ENCODE measurements around the gene NTSR2. TPM values are rescaled to one million over a fixed set of nuclear protein-coding genes. Genes with fewer than 3 reads are reported as not detected.

Gene NTSR2
- total RNA-seq, 5 donors from 2014 or later (not counting 1 experiment from before 2014, with no cell fraction given) = not detected

- Mint-ChIP-seq H3K4me3 (no peak overlapping the region), H3K4me1 (no peaks in the 10 kb centered on the region), H3K27ac (no peak overlapping the region), H3K27me3 (peaks cover 15 to 32% of the 10 kb centered on the region in 2 donors), H3K9me3 (peaks cover 0 to 5% (median 0%) of the 10 kb centered on the region in 3 donors), H3K36me3 (peaks cover 3% of the 10 kb centered on the region)
- peaks cover 0 to 40% of the 10 kb centered on the region in 2 experiments for H3K27me3 ChIP-seq (replicated peaks in 1 of 2; ENCODE audit: control insufficient read depth in 2 of 2, extremely low read depth in 1 of 2, insufficient read depth in 2 of 2, low read length in 1 of 2)
- H3K4me1 ChIP-seq (ENCODE audit: control insufficient read depth in 1 of 2, extremely low read depth in 1 of 2, insufficient read depth in 2 of 2, low read length in 2 of 2) = no peaks in the 10 kb centered on the region
- no peak overlapping the region for H3K4me3 ChIP-seq (ENCODE audit: control insufficient read depth in 1 of 2, extremely low read depth in 1 of 2, low read length in 1 of 2)
- CTCF ChIA-PET = no interaction called here
- DNase-seq = no peak
- 85% methylated on average over 9 of the region's 11 CpGs for WGBS (ENCODE audit: insufficient coverage)
- no peak for ATAC-seq (replicated peaks in 1 of 4)
- POLR2A ChIA-PET = no interaction called here
- H3K27ac ChIP-seq (ENCODE audit: low read length) = no peak overlapping the region
- no peaks in the 10 kb centered on the region for H3K36me3 ChIP-seq (ENCODE audit: control insufficient read depth in 2 of 2, extremely low read depth in 1 of 2, insufficient read depth in 1 of 2, low read length in 1 of 2)
- no peaks in the 10 kb centered on the region for H3K9me3 ChIP-seq
These were observed 12.3 kb downstream of the NTSR2 start for GRCh38 chr2:11657646-11658045.

DNA sequence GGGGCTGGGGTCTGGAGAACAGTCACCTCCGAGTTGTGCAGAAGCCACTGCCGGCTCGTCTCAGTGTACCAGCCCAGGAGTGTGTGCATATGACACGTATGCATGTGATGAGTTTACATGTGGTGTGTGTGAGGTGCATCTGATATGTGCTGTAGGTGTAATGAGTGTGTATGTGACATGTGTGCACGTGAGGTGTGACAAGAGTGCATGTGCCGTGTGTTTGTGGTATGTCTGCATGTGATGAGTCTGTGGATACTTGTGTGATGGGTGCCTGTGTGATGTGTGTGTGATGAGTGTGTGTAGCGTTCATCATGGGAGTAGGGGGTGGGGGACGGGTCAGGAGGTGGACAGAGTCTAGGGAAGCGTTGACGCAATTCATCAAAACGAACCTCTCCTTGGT, 12.8 kb downstream of the NTSR2 start:
- ChIA-PET POLR2A (no interaction called here), CTCF (no interaction called here)
- DNase-seq (no peak), ATAC-seq (replicated peaks in 1 of 4) (no peak)
- Mint-ChIP-seq H3K27ac (no peak overlapping the region), H3K9me3 (peaks cover 0 to 3% (median 0%) of the 10 kb centered on the region in 3 donors), H3K4me3 (no peak overlapping the region), H3K27me3 (peaks cover 15 to 30% of the 10 kb centered on the region in 2 donors), H3K36me3 (peaks cover 2% of the 10 kb centered on the region), H3K4me1 (no peaks in the 10 kb centered on the region)
- peaks cover 0 to 40% of the 10 kb centered on the region in 2 experiments for H3K27me3 ChIP-seq (replicated peaks in 1 of 2; ENCODE audit: control insufficient read depth in 2 of 2, extremely low read depth in 1 of 2, insufficient read depth in 2 of 2, low read length in 1 of 2)
- H3K4me3 ChIP-seq (ENCODE audit: control insufficient read depth in 1 of 2, extremely low read depth in 1 of 2, low read length in 1 of 2) = no peak overlapping the region
- no peaks in the 10 kb centered on the region for H3K9me3 ChIP-seq
- H3K36me3 ChIP-seq (ENCODE audit: control insufficient read depth in 2 of 2, extremely low read depth in 1 of 2, insufficient read depth in 1 of 2, low read length in 1 of 2) = no peaks in the 10 kb centered on the region
- H3K27ac ChIP-seq (ENCODE audit: low read length) = no peak overlapping the region
- no peaks in the 10 kb centered on the region for H3K4me1 ChIP-seq (ENCODE audit: control insufficient read depth in 1 of 2, extremely low read depth in 1 of 2, insufficient read depth in 2 of 2, low read length in 2 of 2)
- WGBS (ENCODE audit: insufficient coverage) = 76% methylated on average over 6 of the region's 11 CpGs

DNA sequence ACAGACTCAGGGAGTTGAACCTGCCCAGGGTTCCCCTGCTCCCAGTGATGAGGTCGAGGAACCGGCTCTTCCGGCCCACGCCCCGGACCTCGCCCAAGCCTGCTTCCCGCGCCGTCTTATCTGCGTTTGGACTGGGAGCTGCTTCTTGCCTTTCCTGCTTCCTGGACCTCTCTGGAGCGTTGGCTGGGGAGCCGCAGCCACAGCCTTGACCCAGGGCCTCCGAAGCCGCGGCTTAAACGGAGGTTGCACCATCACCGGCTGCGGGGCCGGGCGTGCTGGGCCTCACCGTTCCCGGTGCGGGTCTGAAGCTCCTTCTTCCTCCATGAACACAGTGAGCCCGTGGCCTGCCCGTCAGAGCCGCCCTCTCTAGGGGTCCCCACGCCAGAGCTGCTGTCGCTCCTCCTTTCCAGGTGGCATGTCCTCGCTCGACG, 13.3 kb downstream of the NTSR2 start:
- 85% methylated on average over 31 of the region's 31 CpGs for WGBS (ENCODE audit: insufficient coverage)
- H3K9me3 Mint-ChIP-seq = no peaks in the 10 kb centered on the region
- no peaks in the 10 kb centered on the region for H3K36me3 Mint-ChIP-seq
- H3K27me3 ChIP-seq (replicated peaks in 1 of 2; ENCODE audit: control insufficient read depth in 2 of 2, extremely low read depth in 1 of 2, insufficient read depth in 2 of 2, low read length in 1 of 2) = peaks cover 0 to 35% of the 10 kb centered on the region in 2 experiments
- CTCF ChIA-PET = no interaction called here
- no peak overlapping the region for H3K4me3 ChIP-seq (ENCODE audit: control insufficient read depth in 1 of 2, extremely low read depth in 1 of 2, low read length in 1 of 2)
- peaks cover 15 to 25% of the 10 kb centered on the region in 2 donors for H3K27me3 Mint-ChIP-seq
- H3K4me3 Mint-ChIP-seq = no peak overlapping the region
- H3K4me1 ChIP-seq (ENCODE audit: control insufficient read depth in 1 of 2, extremely low read depth in 1 of 2, insufficient read depth in 2 of 2, low read length in 2 of 2) = no peaks in the 10 kb centered on the region
- H3K36me3 ChIP-seq (ENCODE audit: control insufficient read depth in 2 of 2, extremely low read depth in 1 of 2, insufficient read depth in 1 of 2, low read length in 1 of 2) = no peaks in the 10 kb centered on the region
- H3K27ac ChIP-seq (ENCODE audit: low read length) = no peak overlapping the region
- no peaks in the 10 kb centered on the region for H3K4me1 Mint-ChIP-seq
- H3K27ac Mint-ChIP-seq = no peak overlapping the region
- H3K9me3 ChIP-seq = no peaks in the 10 kb centered on the region
- ATAC-seq (replicated peaks in 1 of 4) = no peak
- DNase-seq = no peak
- POLR2A ChIA-PET = no interaction called here

- H3K4me1 Mint-ChIP-seq = no peaks in the 10 kb centered on the region
- no peak overlapping the region for H3K27ac ChIP-seq (ENCODE audit: low read length)
- H3K4me3 ChIP-seq (ENCODE audit: control insufficient read depth in 1 of 2, extremely low read depth in 1 of 2, low read length in 1 of 2) = no peak overlapping the region
- no peaks in the 10 kb centered on the region for H3K36me3 Mint-ChIP-seq
- ChIA-PET POLR2A (no interaction called here), CTCF (no interaction called here)
- H3K27me3 Mint-ChIP-seq = peaks cover 14 to 22% of the 10 kb centered on the region in 2 donors
- no peaks in the 10 kb centered on the region for H3K4me1 ChIP-seq (ENCODE audit: control insufficient read depth in 1 of 2, extremely low read depth in 1 of 2, insufficient read depth in 2 of 2, low read length in 2 of 2)
- H3K27ac Mint-ChIP-seq = no peak overlapping the region
- H3K9me3 ChIP-seq = no peaks in the 10 kb centered on the region
- no peaks in the 10 kb centered on the region for H3K9me3 Mint-ChIP-seq
- no CpG with 5 or more reads among the region's 1 CpG for WGBS (ENCODE audit: insufficient coverage)
- no peak for DNase-seq
- H3K36me3 ChIP-seq (ENCODE audit: control insufficient read depth in 2 of 2, extremely low read depth in 1 of 2, insufficient read depth in 1 of 2, low read length in 1 of 2) = no peaks in the 10 kb centered on the region
- no peak overlapping the region for H3K4me3 Mint-ChIP-seq
- ATAC-seq (replicated peaks in 1 of 4) = no peak
- H3K27me3 ChIP-seq (replicated peaks in 1 of 2; ENCODE audit: control insufficient read depth in 2 of 2, extremely low read depth in 1 of 2, insufficient read depth in 2 of 2, low read length in 1 of 2) = peaks cover 0 to 32% of the 10 kb centered on the region in 2 experiments
These were observed 13.7 kb downstream of the NTSR2 start for GRCh38 chr2:11656252-11656651.

DNA sequence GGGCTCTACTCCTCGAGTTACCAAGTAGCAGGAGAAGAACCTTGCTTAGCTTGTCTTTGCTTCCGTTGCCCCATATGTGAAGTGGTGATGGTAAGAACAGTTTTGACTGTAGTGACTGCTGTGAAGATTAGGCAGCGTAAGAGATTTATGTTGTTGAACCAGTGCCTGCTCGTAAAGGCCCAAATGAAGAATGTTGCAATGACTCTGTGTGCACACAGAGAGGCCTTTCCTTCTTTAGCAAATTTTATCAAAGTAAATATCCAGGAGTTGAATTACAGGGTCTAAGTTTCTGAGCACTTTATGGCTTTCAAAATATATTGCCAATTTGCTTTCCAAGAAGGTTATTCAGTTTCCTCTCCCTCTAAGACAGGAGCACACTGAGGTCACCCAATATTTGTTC, 14.5 kb downstream of the NTSR2 start:
- Mint-ChIP-seq H3K9me3 (no peaks in the 10 kb centered on the region), H3K4me1 (no peaks in the 10 kb centered on the region), H3K27me3 (peaks cover 10 to 20% of the 10 kb centered on the region in 2 donors), H3K4me3 (no peak overlapping the region), H3K27ac (no peak overlapping the region), H3K36me3 (no peaks in the 10 kb centered on the region)
- H3K4me1 ChIP-seq (ENCODE audit: control insufficient read depth in 1 of 2, extremely low read depth in 1 of 2, insufficient read depth in 2 of 2, low read length in 2 of 2) = no peaks in the 10 kb centered on the region
- H3K27me3 ChIP-seq (replicated peaks in 1 of 2; ENCODE audit: control insufficient read depth in 2 of 2, extremely low read depth in 1 of 2, insufficient read depth in 2 of 2, low read length in 1 of 2) = peaks cover 0 to 32% of the 10 kb centered on the region in 2 experiments
- no peaks in the 10 kb centered on the region for H3K9me3 ChIP-seq
- no peak for DNase-seq
- H3K36me3 ChIP-seq (ENCODE audit: control insufficient read depth in 2 of 2, extremely low read depth in 1 of 2, insufficient read depth in 1 of 2, low read length in 1 of 2) = no peaks in the 10 kb centered on the region
- 100% methylated on average over 2 of the region's 4 CpGs for WGBS (ENCODE audit: insufficient coverage)
- no peak overlapping the region for H3K4me3 ChIP-seq (ENCODE audit: control insufficient read depth in 1 of 2, extremely low read depth in 1 of 2, low read length in 1 of 2)
- ChIA-PET CTCF (no interaction called here), POLR2A (no interaction called here)
- no peak for ATAC-seq (replicated peaks in 1 of 4)
- H3K27ac ChIP-seq (ENCODE audit: low read length) = no peak overlapping the region

DNA sequence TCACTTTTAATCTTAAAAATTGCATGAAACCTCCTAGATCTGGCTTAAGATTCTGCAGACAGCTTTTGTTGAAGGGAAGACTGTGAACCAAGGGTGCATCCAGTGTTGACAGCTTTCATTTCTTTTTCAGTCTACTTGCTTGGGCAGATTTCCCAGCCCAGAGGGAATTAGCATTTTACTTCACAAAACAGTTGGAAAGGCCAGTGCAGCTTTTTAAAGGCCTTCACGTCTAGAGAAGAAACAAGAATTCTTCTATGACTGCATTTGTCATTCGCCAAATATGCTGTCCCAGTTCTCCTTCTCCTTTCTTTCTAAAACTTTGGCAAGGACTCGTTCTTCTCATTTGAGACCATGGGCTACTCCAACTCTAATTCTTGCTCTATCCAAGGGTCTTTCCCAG, 17.4 kb downstream of the NTSR2 start:
- Histone ChIP-seq H3K9me3 (no peaks in the 10 kb centered on the region), H3K27ac (ENCODE audit: low read length) (no peak overlapping the region), H3K4me1 (ENCODE audit: control insufficient read depth in 1 of 2, extremely low read depth in 1 of 2, insufficient read depth in 2 of 2, low read length in 2 of 2) (no peaks in the 10 kb centered on the region), H3K4me3 (ENCODE audit: control insufficient read depth in 1 of 2, extremely low read depth in 1 of 2, low read length in 1 of 2) (no peak overlapping the region), H3K27me3 (replicated peaks in 1 of 2; ENCODE audit: control insufficient read depth in 2 of 2, extremely low read depth in 1 of 2, insufficient read depth in 2 of 2, low read length in 1 of 2) (peaks cover 0 to 16% of the 10 kb centered on the region in 2 experiments), H3K36me3 (ENCODE audit: control insufficient read depth in 2 of 2, extremely low read depth in 1 of 2, insufficient read depth in 1 of 2, low read length in 1 of 2) (no peaks in the 10 kb centered on the region)
- Mint-ChIP-seq H3K4me3 (no peak overlapping the region), H3K27me3 (peaks cover 13 to 14% of the 10 kb centered on the region in 2 donors), H3K27ac (no peak overlapping the region), H3K36me3 (no peaks in the 10 kb centered on the region), H3K9me3 (no peaks in the 10 kb centered on the region), H3K4me1 (no peaks in the 10 kb centered on the region)
- ChIA-PET CTCF (interaction anchor here in 1 of 2 donors (0.8 kb wide), 1 partner anchor 70 kb away, joined by 3 read pairs; no protein-coding TSS in a partner anchor), POLR2A (no interaction called here)
- no peak for DNase-seq
- no peak for ATAC-seq (replicated peaks in 1 of 4)
- WGBS (ENCODE audit: insufficient coverage) = 40% methylated on average over 1 of the region's 3 CpGs

Measured in T-cell (primary cell).